ENCODE measurements around the gene KLHL9. TPM values are rescaled to one million over a fixed set of nuclear protein-coding genes. Genes with fewer than 3 reads are reported as not detected.

The KLHL9 gene
- total RNA-seq, 1 experiment from 2014 or later: 18.2 TPM

GRCh38 chr9:21331676-21332402, 3.4 kb downstream of the KLHL9 start:
- H3K79me1 ChIP-seq (ENCODE audit: insufficient read depth, low read depth, low read length, poor library complexity, severe bottlenecking): no peaks in the 10 kb centered on the region
- no CpG with 5 or more reads among the region's 5 CpGs for WGBS (ENCODE audit: extremely low coverage, insufficient read length, low lambda C conversion rate)
- no peak overlapping the region for H3K56ac ChIP-seq (ENCODE audit: insufficient read length, low read depth, low read length)
- DNase-seq: no peak
- H2BK12ac ChIP-seq (ENCODE audit: insufficient read length, low read depth, low read length): no peak overlapping the region
- Mint-ChIP-seq H3K36me3 (ENCODE audit: insufficient read depth in 1 of 3, low read depth in 3 of 3) (peaks cover 12 to 17% (median 16%) of the 10 kb centered on the region in 3 experiments; a peak in 6 of 7 replicates), H3K27ac (no peak overlapping the region), H3K4me1 (peaks cover 29 to 30% of the 10 kb centered on the region in 2 experiments), H3K9me3 (no peaks in the 10 kb centered on the region; a peak in 1 of 5 replicates), H3K27me3 (ENCODE audit: low read depth) (peaks cover 2% of the 10 kb centered on the region; the same call in 1 of the 2 replicates), H3K4me3 (no peak overlapping the region)
- H3K27ac ChIP-seq (ENCODE audit: insufficient read length, low read depth, low read length): no peak overlapping the region
- peak overlapping the region; percentile 39 for H3K4me2 ChIP-seq (ENCODE audit: insufficient read depth, insufficient read length, low read length)
- no peak overlapping the region for H2AFZ ChIP-seq (ENCODE audit: low read length)
- no peak for TF ChIP-seq CTCF (conservative IDR thresholded peaks at IDR 0.05)
- peaks cover 26% of the 10 kb centered on the region; the same call in 1 of the 2 replicates for H3K79me2 ChIP-seq (ENCODE audit: insufficient read depth, low read length)
- no peaks in the 10 kb centered on the region for H3K9me3 ChIP-seq (ENCODE audit: control insufficient read depth, low read depth, low read length)
- no peak overlapping the region for H2AK5ac ChIP-seq (ENCODE audit: insufficient read length, low read length)
- no peaks in the 10 kb centered on the region for H4K20me1 ChIP-seq (ENCODE audit: control insufficient read depth, insufficient read depth, insufficient read length)
- no peak overlapping the region for H3K23ac ChIP-seq (ENCODE audit: insufficient read length, low read depth, low read length)
- H3K27me3 ChIP-seq (ENCODE audit: insufficient read depth, low read length): no peaks in the 10 kb centered on the region
- H3K4me1 ChIP-seq (ENCODE audit: insufficient read depth, low read length): peaks cover 4% of the 10 kb centered on the region; the same call in 1 of the 2 replicates
- H3K9ac ChIP-seq (ENCODE audit: extremely low read depth, insufficient read length, low read length): no peak overlapping the region
- no peak overlapping the region for H2BK15ac ChIP-seq (ENCODE audit: low read depth, low read length)
- no peak overlapping the region for H3K14ac ChIP-seq (ENCODE audit: insufficient read depth, low read length)
- H4K8ac ChIP-seq (replicated peaks; ENCODE audit: insufficient read length, low read depth, low read length): no peak overlapping the region
- no peak overlapping the region for H2BK120ac ChIP-seq (ENCODE audit: low read depth, low read length, poor library complexity, severe bottlenecking)
- H3T11ph ChIP-seq (ENCODE audit: low read length): no peak overlapping the region
- no peak overlapping the region for H3K18ac ChIP-seq (ENCODE audit: insufficient read length, low read depth, low read length)
- H2BK20ac ChIP-seq (ENCODE audit: low read depth, low read length, poor library complexity, severe bottlenecking): no peak overlapping the region
- no peak overlapping the region for H2BK5ac ChIP-seq (ENCODE audit: insufficient read length, low read length)
- H3K23me2 ChIP-seq (ENCODE audit: insufficient read length, low read depth, low read length, poor library complexity, severe bottlenecking): no peaks in the 10 kb centered on the region
- H4K5ac ChIP-seq (ENCODE audit: insufficient read length, low read depth, low read length): no peak overlapping the region
- H4K91ac ChIP-seq (ENCODE audit: insufficient read length, low read depth, low read length): no peak overlapping the region
- H3K4ac ChIP-seq (ENCODE audit: low read depth, low read length): no peak overlapping the region
